Right atrium auricular region (tissue), 2 donors: ENCODE results near the gene EFNA5. TPM values are rescaled to one million over a fixed set of nuclear protein-coding genes. Genes with fewer than 3 reads are reported as not detected.
"Not testable (repeated sequence)": the region's sequence is repeated elsewhere in the genome, so short reads cannot be mapped to it uniquely, and the experiment has no call there.

Experiments
- DNase-seq: peaks from one replicate; pipeline ENCODE4 v3.0.0-alpha.2; 2019; ENCODE audit warnings: low spot score
- H3K27ac ChIP-seq, 2 donors: fragments of 200-600 bp; sonication (generic); 1 replicate in 1 of 2; 2 replicates in 1 of 2; pipeline ENCODE4 v1.5.1; 2016 to 2019
- H3K27me3 ChIP-seq, 2 donors: fragments of 200-600 bp; sonication (generic); one replicate each; pipeline versions ENCODE4 v1.5.1 to v1.6.0; 2017 to 2019
- H3K36me3 ChIP-seq: fragments of 200-600 bp; sonication (generic); one replicate; pipeline ENCODE4 v1.5.1; 2016
- H3K4me1 ChIP-seq, 2 donors: fragments of 200-600 bp; sonication (generic); one replicate each; pipeline versions ENCODE4 v1.5.1 to v1.6.0; 2017 to 2019
- H3K4me3 ChIP-seq, 2 donors: fragments of 200-600 bp; sonication (generic); 1 replicate in 1 of 2; 2 replicates in 1 of 2; pipeline ENCODE4 v1.5.1; 2017 to 2019; ENCODE audit warnings: mild to moderate bottlenecking in 1 of 2, moderate library complexity in 1 of 2
- H3K9me3 ChIP-seq, 2 donors: fragments of 200-600 bp; sonication (generic); one replicate each; pipeline ENCODE4 v1.5.1; 2019
- total RNA-seq, 2 donors: library from RNA; depleted of rRNA; stranded (reverse); fragments of >200 nt; gene quantifications; one replicate each; pipeline ENCODE4 v1.1.0, GENCODE V29; 2016
- TF ChIP-seq, protein P1 (sequence below), 2 donors: fragments of 200-600 bp; sonication (generic); IDR thresholded peaks; one replicate each; pipeline ENCODE4 v1.5.1; 2019; ENCODE audit warnings: antibody characterized with exemption in 2 of 2

The EFNA5 gene
- total RNA-seq, 2 donors from 2014 or later, result 17.0 to 19.2 TPM

DNA sequence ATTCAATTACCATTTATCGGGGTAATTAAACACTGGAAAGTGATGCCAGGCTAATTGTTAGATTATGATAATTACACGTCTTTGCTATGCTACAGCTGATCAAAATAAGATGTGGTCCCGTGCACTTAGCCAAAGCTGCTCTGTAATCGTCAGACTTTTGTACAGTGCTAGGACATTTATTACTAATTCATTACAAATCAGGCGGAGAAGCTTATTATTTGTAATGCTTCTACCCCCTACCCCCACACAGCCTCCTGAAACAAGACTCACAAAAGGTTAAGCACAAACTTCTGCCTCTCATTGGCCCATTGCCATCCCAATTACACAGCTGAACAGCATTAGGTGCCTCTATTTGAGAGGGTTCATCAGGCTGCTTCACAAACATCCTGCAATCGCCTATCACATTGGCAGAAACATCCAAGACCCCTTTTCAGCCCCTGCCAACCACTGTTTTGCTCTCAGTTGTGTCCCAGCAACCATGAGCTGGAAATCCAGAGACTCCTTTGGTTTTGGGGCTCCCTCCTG is 232.7 kb downstream of the EFNA5 start:
- peaks cover 0 to 6% of the 10 kb centered on the region in 2 donors for H3K4me1 ChIP-seq
- peaks cover 0 to 9% of the 10 kb centered on the region in 2 donors for H3K9me3 ChIP-seq
- no peak overlapping the region for H3K27ac ChIP-seq
- H3K4me3 ChIP-seq, result no peak overlapping the region
- H3K27me3 ChIP-seq, result no peaks in the 10 kb centered on the region
- TF ChIP-seq, protein P1, sequence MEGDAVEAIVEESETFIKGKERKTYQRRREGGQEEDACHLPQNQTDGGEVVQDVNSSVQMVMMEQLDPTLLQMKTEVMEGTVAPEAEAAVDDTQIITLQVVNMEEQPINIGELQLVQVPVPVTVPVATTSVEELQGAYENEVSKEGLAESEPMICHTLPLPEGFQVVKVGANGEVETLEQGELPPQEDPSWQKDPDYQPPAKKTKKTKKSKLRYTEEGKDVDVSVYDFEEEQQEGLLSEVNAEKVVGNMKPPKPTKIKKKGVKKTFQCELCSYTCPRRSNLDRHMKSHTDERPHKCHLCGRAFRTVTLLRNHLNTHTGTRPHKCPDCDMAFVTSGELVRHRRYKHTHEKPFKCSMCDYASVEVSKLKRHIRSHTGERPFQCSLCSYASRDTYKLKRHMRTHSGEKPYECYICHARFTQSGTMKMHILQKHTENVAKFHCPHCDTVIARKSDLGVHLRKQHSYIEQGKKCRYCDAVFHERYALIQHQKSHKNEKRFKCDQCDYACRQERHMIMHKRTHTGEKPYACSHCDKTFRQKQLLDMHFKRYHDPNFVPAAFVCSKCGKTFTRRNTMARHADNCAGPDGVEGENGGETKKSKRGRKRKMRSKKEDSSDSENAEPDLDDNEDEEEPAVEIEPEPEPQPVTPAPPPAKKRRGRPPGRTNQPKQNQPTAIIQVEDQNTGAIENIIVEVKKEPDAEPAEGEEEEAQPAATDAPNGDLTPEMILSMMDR (IDR thresholded peaks at IDR 0.05), result no peak
- no peaks in the 10 kb centered on the region for H3K36me3 ChIP-seq
- DNase-seq, result no peak

DNA sequence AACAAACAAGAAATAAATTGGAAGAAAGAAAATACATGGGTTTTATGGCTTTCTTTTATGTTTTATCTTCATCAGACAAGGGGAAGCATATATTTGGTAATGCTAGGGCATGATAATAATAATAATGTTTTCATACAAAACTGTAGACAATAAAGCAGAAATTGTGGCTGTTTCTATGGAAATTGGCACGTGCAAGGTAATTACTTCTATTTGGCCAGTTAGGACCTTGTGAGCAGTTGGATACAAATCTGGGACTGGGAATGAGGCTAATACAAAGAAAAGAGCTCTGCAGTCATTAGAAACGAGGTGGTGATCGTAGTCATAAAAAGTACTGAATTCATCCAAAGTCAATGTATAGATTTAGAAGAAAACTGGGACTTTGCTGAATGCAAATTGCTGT is 233.6 kb downstream of the EFNA5 start:
- peaks cover 0 to 9% of the 10 kb centered on the region in 2 donors for H3K9me3 ChIP-seq
- H3K36me3 ChIP-seq, result no peaks in the 10 kb centered on the region
- H3K27ac ChIP-seq, result no peak overlapping the region
- H3K4me1 ChIP-seq, result peaks cover 0 to 7% of the 10 kb centered on the region in 2 donors
- TF ChIP-seq, protein P1 (IDR thresholded peaks at IDR 0.05), result no peak
- H3K4me3 ChIP-seq, result no peak overlapping the region
- DNase-seq, result no peak
- H3K27me3 ChIP-seq, result no peaks in the 10 kb centered on the region

DNA sequence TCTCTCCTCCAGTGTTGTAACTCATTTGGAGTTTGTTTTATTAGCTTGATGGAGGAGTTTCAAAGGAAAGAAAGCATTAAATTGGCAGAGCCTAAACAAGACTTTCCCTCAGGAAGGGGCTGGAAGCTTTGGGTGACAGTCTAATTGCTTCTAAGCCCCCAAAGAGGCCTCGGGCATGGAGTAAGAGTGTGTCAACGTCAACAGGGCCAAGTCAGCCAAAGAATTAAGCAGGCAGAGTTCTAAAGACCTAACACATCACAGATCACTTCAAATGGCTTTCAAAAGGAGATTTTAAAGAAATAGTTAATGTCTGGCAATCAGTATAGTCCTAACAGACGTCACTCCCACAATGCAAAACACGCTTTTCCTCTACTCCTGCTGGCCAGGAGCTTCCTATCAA is 234.5 kb downstream of the EFNA5 start:
- Histone ChIP-seq H3K9me3 (peaks cover 0 to 9% of the 10 kb centered on the region in 2 donors), H3K27ac (peak overlapping the region in 1 of 2 donors; percentile 26), H3K4me3 (no peak overlapping the region), H3K27me3 (no peaks in the 10 kb centered on the region), H3K36me3 (no peaks in the 10 kb centered on the region), H3K4me1 (peaks cover 0 to 14% of the 10 kb centered on the region in 2 donors)
- TF ChIP-seq, protein P1 (IDR thresholded peaks at IDR 0.05), result no peak
- DNase-seq, result no peak

DNA sequence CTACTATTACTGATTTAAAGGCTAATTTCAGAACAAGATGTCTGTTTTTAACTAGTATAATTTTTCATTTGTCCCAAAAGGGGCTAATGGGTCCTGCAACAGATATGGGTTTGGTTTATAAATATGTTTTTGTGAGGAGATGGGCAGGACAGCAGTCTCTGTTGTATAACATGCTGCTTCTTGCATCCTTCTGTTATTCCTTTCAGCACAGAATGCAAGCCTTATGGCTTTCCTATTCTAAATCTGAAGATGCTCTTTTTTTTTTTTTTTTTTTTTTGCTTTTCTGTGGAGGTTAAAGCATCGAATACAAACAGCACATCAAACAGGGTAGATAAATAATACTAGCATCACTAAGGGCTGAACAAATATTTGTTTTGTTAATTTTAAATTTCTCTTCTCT is 235.7 kb downstream of the EFNA5 start:
- TF ChIP-seq, protein P1 (IDR thresholded peaks at IDR 0.05), result no peak

DNA sequence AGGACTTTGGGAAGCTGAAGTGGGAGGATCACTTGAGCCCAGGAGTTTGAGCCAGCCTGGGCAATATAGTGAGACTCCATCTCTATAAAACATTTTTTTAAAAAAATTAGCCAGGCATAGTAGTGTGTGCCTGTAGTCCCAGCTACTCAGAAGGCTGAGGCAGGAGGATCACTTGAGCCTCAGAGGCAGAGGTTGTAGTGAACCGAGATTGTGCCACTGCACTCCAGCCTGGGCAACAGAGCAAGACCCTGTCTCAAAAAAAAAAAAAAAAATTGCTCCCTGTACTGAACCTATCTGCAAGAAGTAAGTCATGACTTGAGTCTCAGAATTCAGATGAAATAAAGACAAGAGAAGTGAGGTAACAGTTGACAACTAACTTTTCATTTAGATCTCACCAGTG is 237.1 kb downstream of the EFNA5 start:
- not testable (repeated sequence) for H3K9me3 ChIP-seq, H3K27ac ChIP-seq, H3K36me3 ChIP-seq, H3K4me3 ChIP-seq, DNase-seq, H3K27me3 ChIP-seq
- H3K4me1 ChIP-seq, result peaks cover 0 to 14% of the 10 kb centered on the region in 2 donors

More for the DNA sequence above, 235.7 kb downstream of the EFNA5 start:
- Histone ChIP-seq H3K4me3 (no peak overlapping the region), H3K9me3 (peaks cover 0 to 9% of the 10 kb centered on the region in 2 donors), H3K27me3 (no peaks in the 10 kb centered on the region), H3K4me1 (peaks cover 0 to 14% of the 10 kb centered on the region in 2 donors), H3K36me3 (no peaks in the 10 kb centered on the region), H3K27ac (no peak overlapping the region)
- DNase-seq, result no peak

DNA sequence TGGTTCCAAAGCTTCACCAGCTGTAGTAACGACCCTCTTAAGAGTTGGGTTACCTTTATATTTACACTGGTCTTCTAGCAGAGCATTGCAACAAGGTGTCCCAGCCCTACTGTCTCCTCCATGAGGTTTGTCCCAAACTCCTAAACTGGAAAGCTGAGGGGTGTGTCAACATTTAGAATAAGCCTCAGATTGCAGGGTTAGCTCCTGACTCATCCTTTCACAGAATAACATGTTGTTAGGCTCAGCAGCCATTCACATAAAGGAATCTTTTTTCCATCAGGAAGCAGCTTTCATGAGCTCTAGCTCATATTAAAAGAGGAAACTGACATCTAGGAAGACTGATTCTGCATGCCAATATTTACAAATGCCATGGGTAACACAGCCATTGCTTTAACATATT is 238.7 kb downstream of the EFNA5 start:
- Histone ChIP-seq H3K36me3 (no peaks in the 10 kb centered on the region), H3K4me3 (no peak overlapping the region), H3K4me1 (peaks cover 0 to 14% of the 10 kb centered on the region in 2 donors), H3K9me3 (no peaks in the 10 kb centered on the region), H3K27me3 (no peaks in the 10 kb centered on the region), H3K27ac (peak overlapping the region in 1 of 2 donors; percentile 40)
- TF ChIP-seq, protein P1 (IDR thresholded peaks at IDR 0.05), result no peak
- no peak for DNase-seq
